GM12872 (cell line): Measurements from ENCODE around the gene WDSUB1.

Experiments used
- TF ChIP-seq, protein P1 (sequence below): IDR thresholded peaks from 3 replicates; pipeline ENCODE4 v1.5.1; 2011; ENCODE audit warnings: low read depth, mild to moderate bottlenecking, low read length, moderate library complexity; ENCODE audit not compliant: insufficient read depth

Gene WDSUB1

DNA sequence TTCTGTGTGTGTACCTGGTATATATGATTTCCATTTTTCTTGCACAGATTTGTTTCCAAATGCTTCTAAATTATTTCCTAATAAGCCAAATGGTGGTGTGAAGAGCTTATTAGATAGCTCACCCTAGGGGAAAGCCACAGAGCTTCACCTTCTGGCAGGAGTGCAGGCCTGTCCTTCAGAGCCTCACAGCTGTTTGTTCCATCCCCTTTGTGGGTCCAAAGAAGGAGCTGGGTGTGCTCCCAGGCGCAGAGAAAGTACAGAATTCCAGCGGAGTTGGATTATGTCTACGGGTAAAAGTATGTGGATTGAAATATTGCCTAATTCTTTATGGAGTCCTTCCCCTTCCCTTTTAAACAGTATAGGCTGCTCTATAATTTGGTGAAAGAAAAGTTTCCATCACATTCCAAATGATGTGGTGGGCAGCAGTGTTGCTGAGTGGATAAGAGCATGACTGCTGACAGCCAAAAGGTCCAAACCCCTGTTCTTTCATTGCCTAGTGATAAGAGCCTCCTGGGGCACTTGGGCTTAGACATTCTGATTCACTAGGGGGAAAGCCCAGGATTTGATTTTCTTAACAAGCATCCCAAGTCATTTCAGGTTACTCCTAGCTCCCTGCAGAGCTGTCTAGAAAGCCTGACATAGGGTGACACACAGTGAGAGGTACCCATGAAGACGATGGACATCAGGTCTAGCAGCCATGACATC lies 86.6 kb downstream of the WDSUB1 start:
- TF ChIP-seq, protein P1, sequence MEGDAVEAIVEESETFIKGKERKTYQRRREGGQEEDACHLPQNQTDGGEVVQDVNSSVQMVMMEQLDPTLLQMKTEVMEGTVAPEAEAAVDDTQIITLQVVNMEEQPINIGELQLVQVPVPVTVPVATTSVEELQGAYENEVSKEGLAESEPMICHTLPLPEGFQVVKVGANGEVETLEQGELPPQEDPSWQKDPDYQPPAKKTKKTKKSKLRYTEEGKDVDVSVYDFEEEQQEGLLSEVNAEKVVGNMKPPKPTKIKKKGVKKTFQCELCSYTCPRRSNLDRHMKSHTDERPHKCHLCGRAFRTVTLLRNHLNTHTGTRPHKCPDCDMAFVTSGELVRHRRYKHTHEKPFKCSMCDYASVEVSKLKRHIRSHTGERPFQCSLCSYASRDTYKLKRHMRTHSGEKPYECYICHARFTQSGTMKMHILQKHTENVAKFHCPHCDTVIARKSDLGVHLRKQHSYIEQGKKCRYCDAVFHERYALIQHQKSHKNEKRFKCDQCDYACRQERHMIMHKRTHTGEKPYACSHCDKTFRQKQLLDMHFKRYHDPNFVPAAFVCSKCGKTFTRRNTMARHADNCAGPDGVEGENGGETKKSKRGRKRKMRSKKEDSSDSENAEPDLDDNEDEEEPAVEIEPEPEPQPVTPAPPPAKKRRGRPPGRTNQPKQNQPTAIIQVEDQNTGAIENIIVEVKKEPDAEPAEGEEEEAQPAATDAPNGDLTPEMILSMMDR, result no peak

DNA sequence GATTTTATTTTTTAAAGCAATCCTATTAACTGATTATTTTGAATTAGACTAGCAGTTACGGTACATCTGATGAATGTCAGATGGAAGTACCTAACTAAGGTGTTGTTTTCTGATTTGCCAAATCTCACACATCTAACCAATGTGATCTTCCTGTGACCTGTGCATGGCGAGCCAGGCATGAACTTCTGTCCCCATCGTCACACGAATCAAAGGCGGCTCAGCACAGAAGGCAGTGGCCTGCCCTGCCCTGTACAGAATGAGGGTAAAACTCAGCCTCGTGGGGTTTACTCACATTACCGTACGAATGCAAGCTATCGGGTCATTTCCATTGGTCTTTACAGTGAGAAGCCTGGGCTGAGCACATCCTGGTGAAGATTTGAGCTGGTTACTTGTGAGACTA lies 87.3 kb downstream of the WDSUB1 start:
- TF ChIP-seq, protein P1, result no peak

DNA sequence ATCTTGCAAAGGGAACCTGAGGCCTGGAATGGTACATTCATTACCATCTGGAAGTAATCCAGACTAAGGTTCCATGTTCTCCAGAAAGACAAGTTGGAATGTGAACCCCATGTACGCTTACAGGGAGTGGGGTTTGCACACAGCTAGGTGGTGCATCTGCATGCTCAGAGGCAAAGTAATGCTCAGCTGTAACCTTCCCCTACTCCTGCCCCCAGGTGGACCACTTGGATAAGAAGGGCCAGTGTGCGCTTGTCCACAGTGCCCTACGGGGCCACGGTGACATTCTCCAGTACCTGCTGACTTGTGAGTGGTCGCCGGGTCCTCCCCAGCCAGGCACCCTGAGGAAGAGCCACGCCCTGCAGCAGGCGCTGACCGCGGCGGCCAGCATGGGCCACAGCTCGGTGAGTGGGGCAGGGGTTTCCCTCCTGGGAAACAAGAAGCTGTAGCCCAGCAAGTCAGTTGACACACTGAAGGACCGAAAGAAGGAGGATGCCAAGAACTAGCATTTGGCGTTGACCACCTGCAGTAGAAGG lies 90.0 kb downstream of the WDSUB1 start:
- TF ChIP-seq, protein P1, result no peak

DNA sequence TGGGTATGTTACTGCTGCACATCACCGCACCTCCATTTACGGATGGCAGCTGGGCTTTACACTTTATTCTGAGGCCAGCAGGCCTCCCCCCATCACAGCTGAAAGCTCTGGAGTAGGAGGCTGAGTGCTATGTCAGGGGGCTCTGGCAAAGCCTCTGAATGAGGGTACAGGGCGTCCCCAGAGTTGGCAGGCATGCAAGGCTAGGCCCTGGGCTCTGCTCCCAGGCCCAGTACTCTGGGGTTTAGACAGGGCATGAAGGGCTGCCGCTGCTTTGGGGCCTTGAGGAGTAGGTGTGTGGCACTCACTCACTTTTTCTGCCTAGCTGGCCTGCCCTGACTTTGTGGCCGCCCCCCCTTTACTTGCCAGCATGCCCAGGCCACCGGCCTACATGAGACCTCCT lies 90.8 kb downstream of the WDSUB1 start:
- TF ChIP-seq, protein P1, result no peak

DNA sequence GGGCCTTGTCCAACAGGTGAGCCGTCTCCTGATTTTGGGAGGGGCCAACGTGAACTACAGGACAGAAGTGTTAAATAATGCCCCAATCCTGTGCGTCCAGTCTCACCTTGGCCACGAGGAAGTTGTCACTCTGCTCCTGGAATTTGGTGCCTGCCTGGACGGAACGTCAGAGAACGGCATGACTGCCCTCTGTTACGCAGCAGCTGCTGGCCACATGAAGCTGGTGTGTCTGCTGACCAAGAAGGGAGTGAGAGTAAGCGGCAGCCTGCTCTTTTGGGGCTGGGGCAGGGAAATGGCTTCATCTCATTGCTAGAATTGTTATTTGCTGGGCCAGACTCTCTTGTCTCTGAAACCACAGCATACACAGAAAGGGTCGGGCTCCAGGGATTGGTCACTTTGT lies 92.3 kb downstream of the WDSUB1 start:
- TF ChIP-seq, protein P1, result no peak

DNA sequence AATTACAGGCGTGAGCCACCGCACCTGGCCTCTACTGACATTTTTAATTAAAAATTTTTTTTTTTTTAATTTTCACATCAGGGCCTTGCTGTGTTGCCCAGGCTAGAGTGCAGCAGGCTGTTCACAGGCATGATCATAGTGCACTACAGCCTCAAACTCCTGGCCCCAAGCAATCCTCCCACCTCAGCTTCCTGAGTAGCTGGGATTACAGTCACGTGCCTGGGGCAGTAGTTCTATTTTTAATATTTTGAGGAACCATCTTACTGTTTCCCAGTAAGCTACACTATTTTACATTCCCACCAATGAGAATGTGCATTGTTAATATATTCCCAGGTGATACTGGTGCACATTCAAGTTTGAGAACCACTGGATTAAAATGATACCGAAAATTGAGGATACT lies 92.7 kb downstream of the WDSUB1 start:
- TF ChIP-seq, protein P1, result no peak

DNA sequence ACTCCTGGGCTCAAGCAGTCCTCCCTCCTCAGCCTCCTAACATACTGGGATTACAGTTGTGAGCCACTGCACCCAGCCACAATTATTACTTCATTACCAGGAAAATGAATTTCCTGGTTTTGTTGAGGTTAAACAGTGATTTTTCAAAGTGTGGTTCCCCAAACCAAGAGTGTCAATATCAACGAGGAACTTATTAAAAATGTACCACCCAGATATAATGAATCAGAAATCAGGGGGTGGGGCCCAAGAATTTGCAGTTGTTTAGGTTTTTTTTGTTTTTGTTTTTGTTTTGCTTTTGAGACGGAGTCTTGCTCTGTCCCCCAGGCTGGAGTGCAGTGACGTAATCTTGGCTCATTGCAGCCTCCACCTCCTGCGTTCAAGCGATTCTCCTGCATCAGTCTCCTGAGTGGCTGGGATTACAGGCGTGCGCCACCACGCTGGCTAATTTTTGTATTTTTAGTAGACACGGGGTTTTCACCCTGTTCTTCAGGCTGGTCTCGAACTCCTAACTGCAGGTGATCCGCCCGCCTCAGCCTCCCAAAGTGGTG lies 94.1 kb downstream of the WDSUB1 start:
- TF ChIP-seq, protein P1, result no peak
